OCI-LY1 (cell line): Measurements from ENCODE around the gene RNASEH2B.

Source experiments
- CTCF ChIP-seq: fragments of 200-600 bp; sonication (generic), shearing (Covaris generic); IDR thresholded peaks from 2 replicates; pipeline ENCODE4 v1.5.1; 2017; ENCODE audit warnings: mild to moderate bottlenecking, antibody characterized with exemption, low read length, moderate library complexity, mixed read lengths
- EZH2 ChIP-seq: fragments of 200-600 bp; sonication (generic), shearing (Covaris generic); IDR thresholded peaks from 2 replicates; pipeline ENCODE4 v1.8.0; 2017; ENCODE audit warnings: borderline replicate concordance, mixed run types, mild to moderate bottlenecking, antibody characterized with exemption, low read length, moderate library complexity, mixed read lengths

- TF ChIP-seq CTCF, result no peak
- TF ChIP-seq EZH2, result no peak
Measured at GRCh38 chr13:50883728-50884127, 25.9 kb upstream of the RNASEH2B start.
